Right forelimb (tissue), 1 donor: ENCODE data around the gene CSN2.
"Not testable (repeated sequence)": the region's sequence is repeated elsewhere in the genome, so short reads cannot be mapped to it uniquely, and the experiment has no call there.

Source experiments
- DNase-seq: peaks from one replicate; pipeline ENCODE4 v3.0.0-alpha.2; 2018

CSN2 gene

GRCh38 chr4:69965628-69966027 lies at the start of gene CSN2:
Gene CSN2 (minus strand): TSS chr4:69965728. CDS start chr4:69960995, 4,733 bp downstream.
- no peak for DNase-seq

- DNase-seq, result no peak
Measured at GRCh38 chr4:70008771-70009170, 43.2 kb upstream of the CSN2 start.

- DNase-seq, result no peak
Measured at GRCh38 chr4:70002507-70002906, 37.0 kb upstream of the CSN2 start.

- DNase-seq, result no peak
Measured at GRCh38 chr4:70000711-70001110, 35.2 kb upstream of the CSN2 start.

GRCh38 chr4:69999420-69999819 lies 33.9 kb upstream of the CSN2 start:
- DNase-seq, result no peak

GRCh38 chr4:69995526-69996016 lies 30.0 kb upstream of the CSN2 start, which contains the start of gene STATH:
Gene STATH (plus strand): TSS chr4:69995966. CDS start chr4:69998438, 2,472 bp downstream.
- no peak for DNase-seq

GRCh38 chr4:69994782-69995181 lies 29.3 kb upstream of the CSN2 start:
- DNase-seq, result no peak

- no peak for DNase-seq
Measured at GRCh38 chr4:69991016-69991415, 25.5 kb upstream of the CSN2 start.

- DNase-seq, result no peak
Measured at GRCh38 chr4:69986663-69987062, 21.1 kb upstream of the CSN2 start.

- no peak for DNase-seq
Measured at GRCh38 chr4:69984030-69984443, 18.5 kb upstream of the CSN2 start.

GRCh38 chr4:69977582-69977981 lies 12.1 kb upstream of the CSN2 start:
- DNase-seq, result no peak

- DNase-seq, result no peak
Measured at GRCh38 chr4:69974631-69975030, 9.1 kb upstream of the CSN2 start.

GRCh38 chr4:69970071-69970470 lies 4.5 kb upstream of the CSN2 start:
- DNase-seq, result no peak

- no peak for DNase-seq
Measured at GRCh38 chr4:69957209-69957608, 8.3 kb downstream of the CSN2 start.

- no peak for DNase-seq
Measured at GRCh38 chr4:69951602-69952001, 13.9 kb downstream of the CSN2 start.

- DNase-seq, result no peak
Measured at GRCh38 chr4:69936566-69936965, 29.0 kb downstream of the CSN2 start.

- no peak for DNase-seq
Measured at GRCh38 chr4:69934150-69934549, 31.4 kb downstream of the CSN2 start.

GRCh38 chr4:69930768-69931167 lies 34.8 kb downstream of the CSN2 start, which contains the start of gene CSN1S1:
Gene CSN1S1 (plus strand): TSS chr4:69931068. CDS start chr4:69932556, 1,488 bp downstream.
- DNase-seq, result no peak

GRCh38 chr4:69923782-69924410 lies 41.6 kb downstream of the CSN2 start:
- DNase-seq, result not testable (repeated sequence)

- DNase-seq, result no peak
Measured at GRCh38 chr4:69920874-69921273, 44.7 kb downstream of the CSN2 start.

GRCh38 chr4:69910016-69910782 lies 55.3 kb downstream of the CSN2 start:
- no peak for DNase-seq

- DNase-seq, result no peak
Measured at GRCh38 chr4:69909195-69909594, 56.3 kb downstream of the CSN2 start.

- DNase-seq, result no peak
Measured at GRCh38 chr4:69907151-69907550, 58.4 kb downstream of the CSN2 start.
